GM12873 (cell line): ENCODE data around the gene SNAP25.

Source experiments
- TF ChIP-seq, protein P1 (sequence below): IDR thresholded peaks from 2 replicates; pipeline ENCODE4 v1.5.1; 2012; ENCODE audit warnings: low read depth, mild to moderate bottlenecking, moderate library complexity, low read length, control low read depth; ENCODE audit not compliant: insufficient read depth; ENCODE audit errors: missing control alignments

The SNAP25 gene

DNA sequence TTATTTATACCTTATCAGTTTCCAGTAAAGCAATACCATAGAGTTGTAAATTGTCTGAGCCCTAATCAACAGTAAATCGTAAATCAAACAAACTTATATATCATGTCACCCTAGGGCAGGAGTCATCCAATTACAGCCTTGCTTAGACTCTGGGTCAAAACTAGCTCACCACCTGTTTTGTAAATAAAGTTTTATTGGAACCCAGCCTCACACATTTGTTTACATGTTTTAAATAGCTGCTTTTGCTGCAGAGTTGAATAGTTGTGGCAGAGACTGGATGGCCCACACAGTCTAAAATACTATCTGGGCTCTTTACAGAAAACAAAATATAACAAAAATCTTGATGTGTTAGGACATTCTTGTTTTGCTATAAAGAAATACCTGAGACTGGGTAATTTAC, 121.0 kb downstream of the SNAP25 start:
- TF ChIP-seq, protein P1, sequence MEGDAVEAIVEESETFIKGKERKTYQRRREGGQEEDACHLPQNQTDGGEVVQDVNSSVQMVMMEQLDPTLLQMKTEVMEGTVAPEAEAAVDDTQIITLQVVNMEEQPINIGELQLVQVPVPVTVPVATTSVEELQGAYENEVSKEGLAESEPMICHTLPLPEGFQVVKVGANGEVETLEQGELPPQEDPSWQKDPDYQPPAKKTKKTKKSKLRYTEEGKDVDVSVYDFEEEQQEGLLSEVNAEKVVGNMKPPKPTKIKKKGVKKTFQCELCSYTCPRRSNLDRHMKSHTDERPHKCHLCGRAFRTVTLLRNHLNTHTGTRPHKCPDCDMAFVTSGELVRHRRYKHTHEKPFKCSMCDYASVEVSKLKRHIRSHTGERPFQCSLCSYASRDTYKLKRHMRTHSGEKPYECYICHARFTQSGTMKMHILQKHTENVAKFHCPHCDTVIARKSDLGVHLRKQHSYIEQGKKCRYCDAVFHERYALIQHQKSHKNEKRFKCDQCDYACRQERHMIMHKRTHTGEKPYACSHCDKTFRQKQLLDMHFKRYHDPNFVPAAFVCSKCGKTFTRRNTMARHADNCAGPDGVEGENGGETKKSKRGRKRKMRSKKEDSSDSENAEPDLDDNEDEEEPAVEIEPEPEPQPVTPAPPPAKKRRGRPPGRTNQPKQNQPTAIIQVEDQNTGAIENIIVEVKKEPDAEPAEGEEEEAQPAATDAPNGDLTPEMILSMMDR, result no peak

DNA sequence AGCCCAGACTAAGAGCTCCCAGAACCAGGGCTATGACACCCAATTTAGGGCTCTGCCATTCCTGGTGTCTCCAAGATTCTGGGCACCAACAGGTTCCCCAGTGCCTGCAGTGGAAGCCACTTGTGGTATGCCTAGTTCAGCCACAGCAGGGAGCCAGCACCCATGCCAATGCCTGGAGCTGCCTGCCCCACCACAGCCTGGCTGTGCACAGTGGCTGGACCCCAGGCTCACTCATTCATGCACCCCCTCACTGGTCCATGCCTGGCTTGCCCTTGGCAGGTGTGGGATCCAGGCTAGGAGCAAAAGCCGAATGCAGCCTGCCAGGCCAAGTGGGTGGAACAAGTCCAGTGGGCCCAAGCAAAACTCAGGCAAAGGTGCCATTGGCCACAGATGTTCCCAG, 123.5 kb downstream of the SNAP25 start:
- TF ChIP-seq, protein P1, result no peak

DNA sequence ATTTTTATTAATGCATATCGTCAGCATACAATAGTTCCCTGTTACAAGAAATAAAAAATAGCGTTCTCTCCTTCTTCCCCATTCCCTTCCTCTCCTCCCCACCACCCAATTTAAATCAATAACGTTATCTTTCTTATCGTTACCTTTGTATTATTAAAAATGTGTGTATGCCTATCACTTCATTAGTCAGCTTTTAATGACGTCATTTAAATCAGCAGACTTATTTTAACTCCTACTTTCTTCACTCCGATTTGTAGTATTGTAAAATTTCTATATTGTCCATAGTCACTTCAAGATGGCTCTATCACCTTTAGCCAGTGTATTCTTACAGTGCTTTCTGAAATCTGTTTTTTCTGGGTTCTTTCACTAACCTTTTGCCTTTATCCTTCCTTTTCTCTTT, 126.3 kb downstream of the SNAP25 start:
- TF ChIP-seq, protein P1, result no peak

DNA sequence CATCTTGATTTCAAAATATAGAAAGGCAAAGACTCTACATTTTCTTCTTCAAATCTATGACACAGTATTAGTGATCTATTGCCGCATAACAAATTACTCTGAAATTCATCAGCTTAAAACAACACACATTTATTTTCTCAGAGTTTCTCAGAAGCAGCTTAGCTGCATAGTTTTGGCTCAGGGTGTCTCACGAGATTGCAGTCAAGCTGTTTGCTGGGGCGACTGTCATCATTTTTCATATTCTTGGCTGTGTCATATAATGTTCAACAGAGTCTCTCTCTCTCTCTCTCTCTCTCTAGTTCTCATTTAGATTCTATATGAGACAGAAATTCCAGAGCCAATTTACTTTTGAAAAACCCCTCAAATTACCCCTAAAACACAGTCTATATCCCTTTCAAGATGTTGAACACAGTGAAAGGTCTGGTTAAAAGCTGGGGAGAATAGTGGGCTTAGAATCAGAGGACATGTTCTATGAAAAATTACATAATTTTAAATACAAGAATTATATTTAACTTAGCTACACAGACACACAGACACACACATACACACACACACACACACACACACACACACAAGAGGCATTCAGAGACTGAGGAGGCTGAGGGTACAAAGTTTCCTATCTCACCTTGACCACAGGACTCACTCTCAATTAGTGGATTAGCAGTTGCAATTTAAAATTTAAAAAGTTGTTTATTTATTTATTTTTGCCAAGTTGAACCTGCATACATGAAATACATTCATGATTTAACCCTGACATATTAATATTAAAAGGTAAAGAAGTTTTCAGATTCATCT, 128.7 kb downstream of the SNAP25 start:
- TF ChIP-seq, protein P1, result no peak

DNA sequence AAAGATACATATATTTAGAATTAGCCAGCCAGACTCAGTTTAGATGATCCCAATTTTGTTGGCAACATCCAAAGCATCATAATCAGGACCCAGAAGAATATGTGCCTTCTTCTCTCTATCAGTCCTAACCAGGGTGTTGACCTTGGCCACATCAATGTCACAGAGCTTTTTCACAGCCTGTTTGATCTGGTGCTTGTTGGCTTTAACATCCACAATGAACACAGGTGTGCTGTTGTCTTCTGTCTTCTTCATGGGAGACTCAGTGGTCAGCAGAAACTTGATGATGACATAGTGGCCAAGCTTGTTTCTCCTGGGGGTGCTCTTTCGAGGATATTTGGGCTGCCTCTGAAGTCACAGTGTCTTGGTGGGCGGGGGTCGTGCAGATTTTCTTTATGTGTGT, 130.5 kb downstream of the SNAP25 start:
- TF ChIP-seq, protein P1, result no peak

DNA sequence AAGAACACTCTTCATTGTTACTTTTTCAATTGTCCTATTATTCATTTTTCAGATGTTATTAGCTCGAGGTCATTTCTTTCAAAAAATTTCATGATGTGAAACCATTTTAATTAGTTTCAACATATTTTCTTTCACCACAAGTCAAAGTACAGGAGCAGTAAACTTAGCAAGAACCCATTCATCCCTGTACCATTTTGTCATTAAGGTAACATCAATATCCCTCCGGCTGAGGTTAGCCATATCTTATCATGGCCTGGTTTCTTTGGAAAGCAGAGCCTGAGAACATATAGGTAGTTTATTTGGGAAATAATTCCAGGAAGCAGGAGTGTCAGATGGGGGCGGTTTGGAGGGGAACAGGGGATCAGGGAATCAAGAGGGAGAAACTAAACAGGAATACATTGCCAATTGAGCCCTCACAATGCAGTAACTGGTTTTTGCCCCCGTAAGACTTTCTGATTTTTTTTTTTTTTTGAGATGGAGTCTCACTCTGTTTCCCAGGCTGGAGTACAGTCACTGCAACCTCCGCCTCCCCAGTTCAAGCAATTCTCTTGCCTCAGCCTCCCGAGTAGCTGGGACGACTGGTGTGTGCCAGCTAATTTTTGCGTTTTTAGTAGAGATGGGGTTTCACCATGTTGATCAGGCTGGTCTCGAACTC, 131.7 kb downstream of the SNAP25 start:
- TF ChIP-seq, protein P1, result no peak

- TF ChIP-seq, protein P1, result no peak
Measured at GRCh38 chr20:10352934-10353824, 134.5 kb downstream of the SNAP25 start.
